HepG2 (cell line): ENCODE measurements around the gene ENTPD2. TPM values are rescaled to one million over a fixed set of nuclear protein-coding genes. Genes with fewer than 3 reads are reported as not detected.

ENCODE experiments used
- GPBP1L1 ChIP-seq: sonication (generic); formaldehyde crosslinking; IDR thresholded peaks from 2 replicates; pipeline ENCODE4 v1.5.0; 2020; ENCODE audit warnings: mild to moderate bottlenecking, missing genetic modification reagents
- HHEX ChIP-seq: IDR thresholded peaks from 2 replicates; pipeline ENCODE4 v1.6.1; 2016; ENCODE audit warnings: control low read depth
- HNRNPL ChIP-seq: fragments of 200-400 bp; formaldehyde crosslinking; IDR thresholded peaks from 2 replicates; pipeline ENCODE4 v1.6.1; 2017; ENCODE audit warnings: mild to moderate bottlenecking, low read depth, low read length
- KDM5B ChIP-seq: sonication (generic); formaldehyde crosslinking; IDR thresholded peaks from 2 replicates; pipeline ENCODE4 v1.4.0; 2020; ENCODE audit warnings: missing genetic modification reagents, mild to moderate bottlenecking, borderline replicate concordance
- NCOA5 ChIP-seq: sonication (generic); formaldehyde crosslinking; IDR thresholded peaks from 2 replicates; pipeline ENCODE4 v1.4.0; 2020; ENCODE audit warnings: missing genetic modification reagents
- NR2F2 ChIP-seq: IDR thresholded peaks from 2 replicates; pipeline ENCODE4 v1.6.1; 2012; ENCODE audit warnings: low read depth, inconsistent platforms, borderline replicate concordance
- NR2F6 ChIP-seq, 2 experiments: IDR thresholded peaks; 2 replicates each; pipeline ENCODE4 v1.6.1; 2016; ENCODE audit warnings: antibody characterized with exemption in 1 of 2, mild to moderate bottlenecking in 1 of 2
- PHF21A ChIP-seq: sonication (generic); formaldehyde crosslinking; IDR thresholded peaks from 2 replicates; pipeline ENCODE4 v1.5.0; 2020; ENCODE audit warnings: mild to moderate bottlenecking, missing genetic modification reagents
- SALL2 ChIP-seq: sonication (generic); formaldehyde crosslinking; IDR thresholded peaks from 2 replicates; pipeline ENCODE4 v1.8.1; 2023; ENCODE audit warnings: mild to moderate bottlenecking, missing genetic modification reagents, inconsistent platforms
- SRSF9 ChIP-seq: fragments of 200-400 bp; formaldehyde crosslinking; IDR thresholded peaks from 2 replicates; pipeline ENCODE4 v1.6.1; 2018; ENCODE audit warnings: borderline replicate concordance, mild to moderate bottlenecking, low read depth, low read length; ENCODE audit not compliant: insufficient read depth, poor library complexity, severe bottlenecking
- TARDBP ChIP-seq: sonication (generic); formaldehyde crosslinking; IDR thresholded peaks from 2 replicates; pipeline ENCODE4 v1.8.0; 2022; ENCODE audit warnings: mild to moderate bottlenecking, missing genetic modification reagents
- TFAP4 ChIP-seq: sonication (generic); IDR thresholded peaks from 2 replicates; pipeline ENCODE4 v1.6.1; 2016; ENCODE audit warnings: low read depth, borderline replicate concordance
- ZBED4 ChIP-seq: sonication (generic); formaldehyde crosslinking; IDR thresholded peaks from 2 replicates; pipeline ENCODE4 v1.4.0; 2020; ENCODE audit warnings: missing genetic modification reagents, borderline replicate concordance
- ZNF562 ChIP-seq: sonication (generic); formaldehyde crosslinking; IDR thresholded peaks from 2 replicates; pipeline ENCODE4 v1.8.0; 2022; ENCODE audit warnings: missing genetic modification reagents, borderline replicate concordance
- ZNF75D ChIP-seq: sonication (generic); formaldehyde crosslinking; IDR thresholded peaks from 2 replicates; pipeline ENCODE4 v1.8.1; 2023; ENCODE audit warnings: missing genetic modification reagents, mild to moderate bottlenecking, borderline replicate concordance
- ZNF784 ChIP-seq: sonication (generic); formaldehyde crosslinking; IDR thresholded peaks from 2 replicates; pipeline ENCODE4 v1.5.1; 2020; ENCODE audit warnings: missing genetic modification reagents, mild to moderate bottlenecking, borderline replicate concordance
- ZNF790 ChIP-seq: sonication (generic); formaldehyde crosslinking; IDR thresholded peaks from 2 replicates; pipeline ENCODE4 v1.8.0; 2022; ENCODE audit warnings: missing genetic modification reagents, mild to moderate bottlenecking, borderline replicate concordance
- polyA plus RNA-seq, 8 experiments: library from polyadenylated mRNA; depleted of rRNA in 3 of 8; stranded (reverse) in 7 of 8; unstranded in 1 of 8; fragments of >200 nt; fragmentation: Illumina TruSeq in 4 of 8; extraction: Trizol in 4 of 8; gene quantifications; 2 replicates each; pipeline versions ENCODE4 v1.2.1 to v1.2.3, GENCODE V29; 2011 to 2016; ENCODE audit warnings: low read depth in 4 of 8, missing spikeins in 1 of 8, mixed read lengths in 1 of 8; ENCODE audit not compliant: insufficient read depth in 1 of 8
- total RNA-seq, 5 experiments: library from RNA; depleted of rRNA; stranded (reverse); fragments of >200 nt; fragmentation: Illumina TruSeq; extraction: Trizol; gene quantifications; 2 replicates each; pipeline ENCODE4 v1.2.3, GENCODE V29; 2016; ENCODE audit warnings: low read depth in 1 of 5
- TF ChIP-seq, protein P1 (sequence below): sonication (generic); formaldehyde crosslinking; IDR thresholded peaks from 2 replicates; pipeline ENCODE4 v1.8.1; 2023; ENCODE audit warnings: missing genetic modification reagents, mild to moderate bottlenecking, borderline replicate concordance
- TF ChIP-seq, protein P2 (sequence below): sonication (generic); formaldehyde crosslinking; IDR thresholded peaks from 2 replicates; pipeline ENCODE4 v1.9.0; 2022; ENCODE audit warnings: low read depth, missing genetic modification reagents
- TF ChIP-seq, protein P3 (sequence below): sonication (generic); formaldehyde crosslinking; IDR thresholded peaks from 2 replicates; pipeline ENCODE4 v1.4.0; 2020; ENCODE audit warnings: missing genetic modification reagents

ENTPD2 gene
- total and polyA plus RNA-seq, 2 of the 13 experiments (the other 11 are each of a cell fraction or from before 2014, with no cell fraction given), result 0.95 to 3.2 TPM

GRCh38 chr9:137023157-137023556 is 30.7 kb downstream of the ENTPD2 start (continued):
- no peak for TF ChIP-seq TARDBP
- TF ChIP-seq NR2F6 (IDR thresholded peaks at IDR 0.05), result peak; percentile 95
- TF ChIP-seq NR2F6 (CRISPR knock-in tag; IDR thresholded peaks at IDR 0.05), result peak; percentile 81
- TF ChIP-seq PHF21A, result no peak
- TF ChIP-seq ZNF790 (CRISPR knock-in tag), result no peak
- TF ChIP-seq GPBP1L1 (CRISPR knock-in tag), result no peak
- TF ChIP-seq NR2F2, result peak; percentile 55
- no peak for TF ChIP-seq NCOA5
- TF ChIP-seq HNRNPL, result peak; percentile 34; the same call in 1 of the 2 replicates
- TF ChIP-seq TFAP4, result peak; percentile 74
- TF ChIP-seq ZNF75D, result no peak
- TF ChIP-seq, protein P1, sequence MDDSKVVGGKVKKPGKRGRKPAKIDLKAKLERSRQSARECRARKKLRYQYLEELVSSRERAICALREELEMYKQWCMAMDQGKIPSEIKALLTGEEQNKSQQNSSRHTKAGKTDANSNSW (CRISPR knock-in tag), result no peak
- TF ChIP-seq ZNF562 (CRISPR knock-in tag), result no peak
- TF ChIP-seq SALL2 (CRISPR knock-in tag), result no peak
- TF ChIP-seq SRSF9, result no peak
- TF ChIP-seq ZNF784 (CRISPR knock-in tag), result no peak
- TF ChIP-seq, protein P2, sequence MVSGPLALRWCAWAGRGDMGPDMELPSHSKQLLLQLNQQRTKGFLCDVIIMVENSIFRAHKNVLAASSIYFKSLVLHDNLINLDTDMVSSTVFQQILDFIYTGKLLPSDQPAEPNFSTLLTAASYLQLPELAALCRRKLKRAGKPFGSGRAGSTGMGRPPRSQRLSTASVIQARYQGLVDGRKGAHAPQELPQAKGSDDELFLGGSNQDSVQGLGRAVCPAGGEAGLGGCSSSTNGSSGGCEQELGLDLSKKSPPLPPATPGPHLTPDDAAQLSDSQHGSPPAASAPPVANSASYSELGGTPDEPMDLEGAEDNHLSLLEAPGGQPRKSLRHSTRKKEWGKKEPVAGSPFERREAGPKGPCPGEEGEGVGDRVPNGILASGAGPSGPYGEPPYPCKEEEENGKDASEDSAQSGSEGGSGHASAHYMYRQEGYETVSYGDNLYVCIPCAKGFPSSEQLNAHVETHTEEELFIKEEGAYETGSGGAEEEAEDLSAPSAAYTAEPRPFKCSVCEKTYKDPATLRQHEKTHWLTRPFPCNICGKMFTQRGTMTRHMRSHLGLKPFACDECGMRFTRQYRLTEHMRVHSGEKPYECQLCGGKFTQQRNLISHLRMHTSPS (CRISPR knock-in tag), result peak; percentile 31; the same call in 1 of the 2 replicates
- TF ChIP-seq HHEX, result no peak
- TF ChIP-seq ZBED4 (CRISPR knock-in tag), result no peak
- no peak for TF ChIP-seq KDM5B (CRISPR knock-in tag)
- TF ChIP-seq, protein P3, sequence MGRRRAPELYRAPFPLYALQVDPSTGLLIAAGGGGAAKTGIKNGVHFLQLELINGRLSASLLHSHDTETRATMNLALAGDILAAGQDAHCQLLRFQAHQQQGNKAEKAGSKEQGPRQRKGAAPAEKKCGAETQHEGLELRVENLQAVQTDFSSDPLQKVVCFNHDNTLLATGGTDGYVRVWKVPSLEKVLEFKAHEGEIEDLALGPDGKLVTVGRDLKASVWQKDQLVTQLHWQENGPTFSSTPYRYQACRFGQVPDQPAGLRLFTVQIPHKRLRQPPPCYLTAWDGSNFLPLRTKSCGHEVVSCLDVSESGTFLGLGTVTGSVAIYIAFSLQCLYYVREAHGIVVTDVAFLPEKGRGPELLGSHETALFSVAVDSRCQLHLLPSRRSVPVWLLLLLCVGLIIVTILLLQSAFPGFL (CRISPR knock-in tag), result no peak
